ENCODE results near the gene CCDC13. TPM values are rescaled to one million over a fixed set of nuclear protein-coding genes. Genes with fewer than 3 reads are reported as not detected.

CCDC13 gene
- total RNA-seq, 4 donors from 2014 or later: 0.27 to 33.3 (median 13.6) TPM

GRCh38 chr3:42799376-42799775 lies 26.3 kb upstream of the CCDC13 start:
- in situ Hi-C loops (cut with MboI; ENCODE audit: low pct_ligation_motif_present in 1 of 4, low pct_unique_long_range_greater_than_20kb in 1 of 4, low sequenced_read_pairs in 3 of 4): no loop called here
- Histone ChIP-seq H3K4me3 (no peak overlapping the region), H3K27me3 (no peaks in the 10 kb centered on the region), H3K9me3 (no peaks in the 10 kb centered on the region), H3K36me3 (no peaks in the 10 kb centered on the region), H3K27ac (peak overlapping the region in 1 of 4 donors; percentile 98), H3K4me1 (peaks cover 17 to 55% (median 32%) of the 10 kb centered on the region in 4 donors)
- 82 to 94% methylated on average over 2 to 7 of the region's 7 CpGs for WGBS, 2 donors (ENCODE audit: low coverage in 1 of 2)
- intact Hi-C loops (cut with DNase I; ENCODE audit: low total_unique reads): no loop called here
- no peak for TF ChIP-seq CTCF (IDR thresholded peaks at IDR 0.05)
- no peak for TF ChIP-seq EP300 (IDR thresholded peaks at IDR 0.05; ENCODE audit: low read depth)
- no peak for TF ChIP-seq POLR2A (IDR thresholded peaks at IDR 0.05)
- TF ChIP-seq POLR2AphosphoS5 (IDR thresholded peaks at IDR 0.05): no peak
- DNase-seq: no peak

DNA sequence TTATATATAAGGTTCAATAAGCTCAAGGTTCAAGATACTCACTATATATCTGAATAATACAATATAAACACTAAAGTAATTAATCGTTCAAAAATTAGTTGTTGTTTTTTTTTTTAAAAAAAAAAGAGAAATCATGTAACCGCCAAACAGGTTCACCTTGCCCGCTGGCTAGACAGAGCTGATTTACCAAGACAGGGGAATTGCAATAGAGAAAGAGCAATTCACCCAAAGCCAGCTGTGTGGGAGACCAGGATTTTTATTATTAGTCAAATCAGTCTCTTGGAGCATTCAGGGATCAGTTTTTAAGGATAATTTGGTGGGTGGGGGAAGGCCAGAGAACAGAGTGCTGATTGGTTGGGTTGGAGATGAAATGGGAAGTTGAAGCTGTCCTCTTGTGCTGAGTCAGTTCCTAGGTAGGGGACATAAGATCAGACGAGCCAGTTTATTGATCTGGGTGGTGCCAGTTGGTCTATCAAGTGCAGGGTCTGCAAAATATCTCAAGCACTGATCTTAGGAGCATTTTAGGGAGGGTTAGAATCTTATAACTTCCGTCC lies 23.4 kb upstream of the CCDC13 start:
- WGBS, 2 donors (ENCODE audit: low coverage in 1 of 2): 89 to 96% methylated on average over 4 of the region's 5 CpGs
- H3K36me3 ChIP-seq: peaks cover 0 to 6% (median 3%) of the 10 kb centered on the region in 4 donors

GRCh38 chr3:42795621-42796181 lies 22.6 kb upstream of the CCDC13 start:
- H3K4me3 ChIP-seq: no peak overlapping the region
- no peak for TF ChIP-seq CTCF (IDR thresholded peaks at IDR 0.05)
- no peak for TF ChIP-seq POLR2A (IDR thresholded peaks at IDR 0.05)
- TF ChIP-seq EP300 (IDR thresholded peaks at IDR 0.05; ENCODE audit: low read depth): no peak
- no peak for TF ChIP-seq POLR2AphosphoS5 (IDR thresholded peaks at IDR 0.05)
- peaks cover 4 to 36% (median 11%) of the 10 kb centered on the region in 4 donors for H3K4me1 ChIP-seq
- H3K27me3 ChIP-seq: no peaks in the 10 kb centered on the region
- in situ Hi-C loops (cut with MboI; ENCODE audit: low pct_ligation_motif_present in 1 of 4, low pct_unique_long_range_greater_than_20kb in 1 of 4, low sequenced_read_pairs in 3 of 4): no loop called here
- DNase-seq: no peak
- intact Hi-C loops (cut with DNase I; ENCODE audit: low total_unique reads): no loop called here
- H3K9me3 ChIP-seq: no peaks in the 10 kb centered on the region
- H3K27ac ChIP-seq: no peak overlapping the region
- H3K36me3 ChIP-seq: peaks cover 0 to 8% (median 3%) of the 10 kb centered on the region in 4 donors
- WGBS, 2 donors (ENCODE audit: low coverage in 1 of 2): 69 to 77% methylated on average over 2 of the region's 2 CpGs

More for the DNA sequence above, 23.4 kb upstream of the CCDC13 start:
- no peak for DNase-seq
- no peaks in the 10 kb centered on the region for H3K9me3 ChIP-seq
- intact Hi-C loops (cut with DNase I; ENCODE audit: low total_unique reads): no loop called here
- in situ Hi-C loops (cut with MboI; ENCODE audit: low pct_ligation_motif_present in 1 of 4, low pct_unique_long_range_greater_than_20kb in 1 of 4, low sequenced_read_pairs in 3 of 4): no loop called here
- no peaks in the 10 kb centered on the region for H3K27me3 ChIP-seq
- H3K4me3 ChIP-seq: no peak overlapping the region
- peaks cover 8 to 38% (median 15%) of the 10 kb centered on the region in 4 donors for H3K4me1 ChIP-seq
- no peak for TF ChIP-seq POLR2AphosphoS5 (IDR thresholded peaks at IDR 0.05)
- no peak for TF ChIP-seq CTCF (IDR thresholded peaks at IDR 0.05)
- no peak for TF ChIP-seq EP300 (IDR thresholded peaks at IDR 0.05; ENCODE audit: low read depth)
- no peak for TF ChIP-seq POLR2A (IDR thresholded peaks at IDR 0.05)
- H3K27ac ChIP-seq: no peak overlapping the region

DNA sequence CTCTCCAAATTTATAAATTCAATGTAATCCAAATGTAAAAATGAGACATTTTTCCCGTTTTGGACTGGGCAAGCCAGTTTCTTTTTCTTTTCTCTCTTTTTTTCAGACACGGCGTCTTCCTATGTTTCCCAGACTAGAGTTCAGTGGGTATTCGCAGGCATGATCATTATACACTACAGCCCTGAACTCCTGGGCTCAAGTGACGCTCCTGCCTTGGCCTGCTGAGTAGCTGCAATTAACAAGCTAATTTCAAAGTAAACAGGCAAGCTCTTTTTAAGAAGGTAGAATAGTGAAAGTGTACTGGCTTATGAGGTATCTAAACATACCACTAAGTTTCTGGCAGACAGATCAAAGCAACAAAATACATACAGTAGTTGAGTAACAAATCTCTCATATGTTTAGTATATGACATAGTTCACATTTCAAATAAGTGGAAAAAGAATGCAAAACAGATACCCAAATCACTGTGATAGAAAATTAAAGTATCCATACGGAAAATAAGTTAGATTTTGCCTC lies 17.7 kb upstream of the CCDC13 start:
- TF ChIP-seq EP300 (IDR thresholded peaks at IDR 0.05; ENCODE audit: low read depth) (no peak), POLR2A (IDR thresholded peaks at IDR 0.05) (no peak)
- WGBS, 2 donors (ENCODE audit: low coverage in 1 of 2): 74 to 90% methylated on average over 5 to 6 of the region's 6 CpGs
- in situ Hi-C loops (cut with MboI; ENCODE audit: low pct_ligation_motif_present in 1 of 4, low pct_unique_long_range_greater_than_20kb in 1 of 4, low sequenced_read_pairs in 3 of 4) (no loop called here), intact Hi-C loops (cut with DNase I; ENCODE audit: low total_unique reads) (no loop called here)
- DNase-seq: no peak
- no peaks in the 10 kb centered on the region for H3K27me3 ChIP-seq
- peaks cover 0 to 34% (median 10%) of the 10 kb centered on the region in 4 donors for H3K36me3 ChIP-seq
- H3K4me3 ChIP-seq: no peak overlapping the region
- H3K9me3 ChIP-seq: no peaks in the 10 kb centered on the region
- peaks cover 0 to 29% (median 5%) of the 10 kb centered on the region in 4 donors for H3K4me1 ChIP-seq
- H3K27ac ChIP-seq: no peak overlapping the region
